ENCODE measurements around the gene AGAP1.

DNA sequence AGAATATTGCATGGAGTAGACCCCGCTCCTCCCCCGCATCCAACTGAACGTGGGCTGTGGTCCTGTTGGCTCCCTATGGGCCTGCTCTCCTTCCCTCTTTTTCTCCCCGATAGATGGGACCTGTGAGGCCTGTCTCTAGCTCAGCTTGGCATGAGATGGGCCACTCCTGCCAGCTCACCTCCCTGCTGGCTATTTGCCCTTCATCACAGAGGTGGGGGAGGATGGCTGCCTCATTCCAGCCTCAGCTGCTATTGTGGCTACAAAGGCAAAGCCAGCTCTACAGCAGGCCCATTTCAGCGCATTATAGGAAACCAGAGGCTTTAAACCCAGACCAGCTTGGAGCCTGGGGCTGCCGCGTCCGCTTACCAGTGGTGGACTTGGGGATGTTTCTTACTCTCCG lies 360.4 kb downstream of the AGAP1 start:
- TF ChIP-seq, protein P1, sequence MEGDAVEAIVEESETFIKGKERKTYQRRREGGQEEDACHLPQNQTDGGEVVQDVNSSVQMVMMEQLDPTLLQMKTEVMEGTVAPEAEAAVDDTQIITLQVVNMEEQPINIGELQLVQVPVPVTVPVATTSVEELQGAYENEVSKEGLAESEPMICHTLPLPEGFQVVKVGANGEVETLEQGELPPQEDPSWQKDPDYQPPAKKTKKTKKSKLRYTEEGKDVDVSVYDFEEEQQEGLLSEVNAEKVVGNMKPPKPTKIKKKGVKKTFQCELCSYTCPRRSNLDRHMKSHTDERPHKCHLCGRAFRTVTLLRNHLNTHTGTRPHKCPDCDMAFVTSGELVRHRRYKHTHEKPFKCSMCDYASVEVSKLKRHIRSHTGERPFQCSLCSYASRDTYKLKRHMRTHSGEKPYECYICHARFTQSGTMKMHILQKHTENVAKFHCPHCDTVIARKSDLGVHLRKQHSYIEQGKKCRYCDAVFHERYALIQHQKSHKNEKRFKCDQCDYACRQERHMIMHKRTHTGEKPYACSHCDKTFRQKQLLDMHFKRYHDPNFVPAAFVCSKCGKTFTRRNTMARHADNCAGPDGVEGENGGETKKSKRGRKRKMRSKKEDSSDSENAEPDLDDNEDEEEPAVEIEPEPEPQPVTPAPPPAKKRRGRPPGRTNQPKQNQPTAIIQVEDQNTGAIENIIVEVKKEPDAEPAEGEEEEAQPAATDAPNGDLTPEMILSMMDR (IDR thresholded peaks at IDR 0.05) = no peak
- no peak for TF ChIP-seq POLR2A (IDR thresholded peaks at IDR 0.05)

All from heart left ventricle (tissue), 13 donors.